Measurements from ENCODE around the gene MRPL14.

DNA sequence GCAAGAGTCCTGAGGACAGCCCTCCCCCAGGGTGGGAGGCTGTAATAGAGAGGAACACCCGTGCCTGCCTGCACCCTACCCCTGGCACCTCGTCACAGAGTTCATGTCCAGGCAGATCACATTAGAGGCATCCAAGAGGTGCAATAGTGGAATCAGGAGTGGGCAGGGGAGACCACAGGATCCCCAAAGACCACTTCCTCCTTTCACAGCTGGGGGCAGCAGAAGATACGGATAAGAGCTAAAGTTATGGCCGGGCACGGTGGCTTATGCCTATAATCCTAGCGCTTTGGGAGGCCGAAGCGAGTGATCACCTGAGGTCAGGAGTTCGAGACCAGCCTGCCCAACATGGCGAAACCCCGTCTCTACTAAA, 29.9 kb upstream of the MRPL14 start:
- TF ChIP-seq ZBTB7A (IDR thresholded peaks at IDR 0.05; ENCODE audit: borderline replicate concordance, control insufficient read depth, low read depth, low read length), result no peak
- TF ChIP-seq POLR2A (conservative IDR thresholded peaks at IDR 0.05), result no peak
- no peak for TF ChIP-seq POLR2AphosphoS5 (IDR thresholded peaks at IDR 0.05; ENCODE audit: control insufficient read depth, insufficient read depth, low read depth, low read length)
- TF ChIP-seq MLX (CRISPR knock-in tag; conservative IDR thresholded peaks at IDR 0.05), result no peak
- TF ChIP-seq, protein P1, sequence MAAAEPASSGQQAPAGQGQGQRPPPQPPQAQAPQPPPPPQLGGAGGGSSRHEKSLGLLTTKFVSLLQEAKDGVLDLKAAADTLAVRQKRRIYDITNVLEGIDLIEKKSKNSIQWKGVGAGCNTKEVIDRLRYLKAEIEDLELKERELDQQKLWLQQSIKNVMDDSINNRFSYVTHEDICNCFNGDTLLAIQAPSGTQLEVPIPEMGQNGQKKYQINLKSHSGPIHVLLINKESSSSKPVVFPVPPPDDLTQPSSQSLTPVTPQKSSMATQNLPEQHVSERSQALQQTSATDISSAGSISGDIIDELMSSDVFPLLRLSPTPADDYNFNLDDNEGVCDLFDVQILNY (CRISPR knock-in tag; IDR thresholded peaks at IDR 0.05), result no peak
- no peak for TF ChIP-seq SAFB (IDR thresholded peaks at IDR 0.05; ENCODE audit: borderline replicate concordance, low read depth, low read length)
- no peak for TF ChIP-seq ZNF23 (CRISPR knock-in tag; IDR thresholded peaks at IDR 0.05)
- no peak for TF ChIP-seq TEAD1 (CRISPR knock-in tag; IDR thresholded peaks at IDR 0.05)
- TF ChIP-seq SMC3 (conservative IDR thresholded peaks at IDR 0.05; ENCODE audit: insufficient read depth, low read depth, low read length), result no peak
- TF ChIP-seq EGR1 (conservative IDR thresholded peaks at IDR 0.05), result no peak
- TF ChIP-seq TEAD4 (IDR thresholded peaks at IDR 0.05; ENCODE audit: low read length), result no peak
- TF ChIP-seq TEAD4 (CRISPR knock-in tag; IDR thresholded peaks at IDR 0.05; ENCODE audit: borderline replicate concordance), result no peak

All from K562 (cell line).